H9 (cell line): ENCODE measurements around the gene VILL. TPM values are rescaled to one million over a fixed set of nuclear protein-coding genes. Genes with fewer than 3 reads are reported as not detected.
A peak's percentile ranks its signal among the peaks of the same experiment; 100 is the strongest.

Source experiments
- DNase-seq: peaks from one replicate; pipeline ENCODE4 v3.0.0-alpha.2; 2017
- H2AFZ ChIP-seq: one replicate; pipeline ENCODE4 v1.6.1; 2013; ENCODE audit warnings: mild to moderate bottlenecking, low read length, control low read depth, moderate library complexity
- H2AK5ac ChIP-seq: 2 replicates; pipeline ENCODE4 v1.6.1; 2013; ENCODE audit warnings: low read length, control low read depth, mixed read lengths; ENCODE audit not compliant: insufficient read length
- H2BK120ac ChIP-seq: one replicate; pipeline ENCODE4 v1.6.1; 2013; ENCODE audit warnings: low read depth, mild to moderate bottlenecking, low read length, control low read depth, inconsistent platforms; ENCODE audit not compliant: poor library complexity, severe bottlenecking
- H2BK12ac ChIP-seq: 2 replicates; pipeline ENCODE4 v1.6.1; 2013; ENCODE audit warnings: low read length, control low read depth, mixed read lengths, low read depth; ENCODE audit not compliant: insufficient read length
- H2BK15ac ChIP-seq: 2 replicates; pipeline ENCODE4 v1.6.1; 2013; ENCODE audit warnings: low read depth, low read length, control low read depth
- H2BK20ac ChIP-seq: one replicate; pipeline ENCODE4 v1.6.1; 2013; ENCODE audit warnings: low read depth, mild to moderate bottlenecking, low read length, control low read depth, inconsistent platforms; ENCODE audit not compliant: poor library complexity, severe bottlenecking
- H2BK5ac ChIP-seq: 2 replicates; pipeline ENCODE4 v1.6.1; 2013; ENCODE audit warnings: low read length, control low read depth, mixed read lengths; ENCODE audit not compliant: insufficient read length
- H3K14ac ChIP-seq: 2 replicates; pipeline ENCODE4 v1.6.1; 2013; ENCODE audit warnings: low read length, control low read depth; ENCODE audit not compliant: insufficient read depth
- H3K18ac ChIP-seq: 2 replicates; pipeline ENCODE4 v1.6.1; 2013; ENCODE audit warnings: low read depth, mild to moderate bottlenecking, mixed read lengths, low read length, control low read depth; ENCODE audit not compliant: insufficient read length
- H3K23ac ChIP-seq: 2 replicates; pipeline ENCODE4 v1.6.1; 2013; ENCODE audit warnings: low read length, control low read depth, mixed read lengths, low read depth; ENCODE audit not compliant: insufficient read length
- H3K23me2 ChIP-seq: 2 replicates; pipeline ENCODE4 v1.6.1; 2013; ENCODE audit warnings: low read depth, mild to moderate bottlenecking, mixed read lengths, low read length, control low read depth; ENCODE audit not compliant: insufficient read length, poor library complexity, severe bottlenecking
- H3K27ac ChIP-seq: 2 replicates; pipeline ENCODE4 v1.5.1; 2013; ENCODE audit warnings: low read length, control low read depth, mixed read lengths, low read depth; ENCODE audit not compliant: insufficient read length
- H3K27me3 ChIP-seq: 2 replicates; pipeline ENCODE4 v1.6.1; 2013; ENCODE audit warnings: low read length, control low read depth, inconsistent platforms; ENCODE audit not compliant: insufficient read depth
- H3K4ac ChIP-seq: 2 replicates; pipeline ENCODE4 v1.6.1; 2013; ENCODE audit warnings: low read depth, mild to moderate bottlenecking, control low read depth, inconsistent platforms, low read length, moderate library complexity
- H3K4me1 ChIP-seq: 2 replicates; pipeline ENCODE4 v1.6.1; 2013; ENCODE audit warnings: low read length, control low read depth, inconsistent platforms; ENCODE audit not compliant: insufficient read depth
- H3K4me2 ChIP-seq: 2 replicates; pipeline ENCODE4 v1.6.1; 2013; ENCODE audit warnings: low read length, control low read depth, mixed read lengths; ENCODE audit not compliant: insufficient read length, insufficient read depth
- H3K56ac ChIP-seq: 2 replicates; pipeline ENCODE4 v1.6.1; 2013; ENCODE audit warnings: low read depth, mild to moderate bottlenecking, mixed read lengths, low read length, control low read depth; ENCODE audit not compliant: insufficient read length
- H3K79me1 ChIP-seq: 2 replicates; pipeline ENCODE4 v1.6.1; 2013; ENCODE audit warnings: low read depth, mild to moderate bottlenecking, moderate library complexity, low read length, control low read depth, inconsistent platforms; ENCODE audit not compliant: insufficient read depth, poor library complexity, severe bottlenecking
- H3K79me2 ChIP-seq: 2 replicates; pipeline ENCODE4 v1.6.1; 2013; ENCODE audit warnings: low read length, control low read depth, inconsistent platforms; ENCODE audit not compliant: insufficient read depth
- H3K9ac ChIP-seq: 2 replicates; pipeline ENCODE4 v1.6.1; 2013; ENCODE audit warnings: low read length, control low read depth, mixed read lengths; ENCODE audit not compliant: insufficient read length; ENCODE audit errors: extremely low read depth
- H3K9me3 ChIP-seq: one replicate; pipeline ENCODE4 v1.6.1; 2013; ENCODE audit warnings: low read depth, low read length, inconsistent platforms; ENCODE audit not compliant: control insufficient read depth
- H3T11ph ChIP-seq: one replicate; pipeline ENCODE4 v1.6.1; 2013; ENCODE audit warnings: mild to moderate bottlenecking, low read length, control low read depth, inconsistent platforms
- H4K20me1 ChIP-seq: one replicate; pipeline ENCODE4 v1.6.1; 2013; ENCODE audit not compliant: control insufficient read depth, insufficient read length, insufficient read depth
- H4K5ac ChIP-seq: 2 replicates; pipeline ENCODE4 v1.6.1; 2013; ENCODE audit warnings: low read depth, mild to moderate bottlenecking, mixed read lengths, low read length, control low read depth; ENCODE audit not compliant: insufficient read length
- H4K8ac ChIP-seq: replicated peaks from 2 replicates; pipeline ENCODE4 v1.6.1; 2013; ENCODE audit warnings: low read length, control low read depth, mixed read lengths, low read depth; ENCODE audit not compliant: insufficient read length
- H4K91ac ChIP-seq: 2 replicates; pipeline ENCODE4 v1.6.1; 2013; ENCODE audit warnings: low read depth, mild to moderate bottlenecking, moderate library complexity, mixed read lengths, low read length, control low read depth; ENCODE audit not compliant: insufficient read length
- H3K27ac Mint-ChIP-seq, 3 experiments: 2 replicates in 2 of 3; 3 replicates in 1 of 3; pipeline ENCODE4 v1.8.0; 2020 to 2021; ENCODE audit warnings: mixed read lengths in 3 of 3, mild to moderate bottlenecking in 1 of 3, moderate library complexity in 1 of 3
- H3K27me3 Mint-ChIP-seq: 2 replicates; pipeline ENCODE4 v1.8.0; 2021; ENCODE audit warnings: low read depth, mild to moderate bottlenecking, moderate library complexity, mixed read lengths
- H3K36me3 Mint-ChIP-seq, 3 experiments: 2 replicates in 2 of 3; 3 replicates in 1 of 3; pipeline ENCODE4 v1.8.0; 2020 to 2021; ENCODE audit warnings: low read depth in 3 of 3, mixed read lengths in 3 of 3; ENCODE audit not compliant: insufficient read depth in 1 of 3
- H3K4me1 Mint-ChIP-seq, 2 experiments: 2 replicates each; pipeline ENCODE4 v1.8.0; 2020; ENCODE audit warnings: mixed read lengths in 2 of 2
- H3K4me3 Mint-ChIP-seq, 2 experiments: 2 replicates in 1 of 2; 3 replicates in 1 of 2; pipeline ENCODE4 v1.8.0; 2020 to 2021; ENCODE audit warnings: mild to moderate bottlenecking in 2 of 2, mixed read lengths in 2 of 2, moderate library complexity in 1 of 2
- H3K9me3 Mint-ChIP-seq, 2 experiments: 2 replicates in 1 of 2; 3 replicates in 1 of 2; pipeline ENCODE4 v1.8.0; 2020; ENCODE audit warnings: mild to moderate bottlenecking in 2 of 2, mixed read lengths in 2 of 2, moderate library complexity in 1 of 2
- CTCF ChIP-seq: fragments of 200-600 bp; sonication (generic); conservative IDR thresholded peaks from 3 replicates; pipeline ENCODE4 v1.8.0; 2021; ENCODE audit warnings: antibody characterized with exemption, mild to moderate bottlenecking
- WGBS: extraction: QIAGEN DNeasy Blood & Tissue Kit; methylation state at CpG from one replicate; pipeline ENCODE4 v1.1.7; 2013; ENCODE audit warnings: missing lambda C conversion rate, low lambda C conversion rate, mixed read lengths; ENCODE audit not compliant: insufficient read length; ENCODE audit errors: extremely low coverage; 5-methylcytosine and 5-hydroxymethylcytosine counted together
- total RNA-seq: library from RNA; stranded (reverse); gene quantifications from 2 replicates; pipeline ENCODE4 v1.2.1, GENCODE V29; 2021

Gene VILL
- total RNA-seq, 1 experiment from 2014 or later, result 3.2 TPM

GRCh38 chr3:37943631-37944314, 46.8 kb upstream of the VILL start:
- no peak overlapping the region for H2BK12ac ChIP-seq
- no peak for TF ChIP-seq CTCF
- H3K36me3 Mint-ChIP-seq, result peaks cover 0 to 5% (median 3%) of the 10 kb centered on the region in 3 experiments; a peak in 2 of 7 replicates
- no peak overlapping the region for H4K91ac ChIP-seq
- H3K27ac Mint-ChIP-seq, result peak overlapping the region in 1 of 3 experiments; percentile 60; a peak in 1 of 7 replicates
- no peak overlapping the region for H2AK5ac ChIP-seq
- H3K9me3 ChIP-seq, result no peaks in the 10 kb centered on the region
- H3K27ac ChIP-seq, result no peak overlapping the region
- H3K56ac ChIP-seq, result no peak overlapping the region
- H3K4me3 Mint-ChIP-seq, result no peak overlapping the region
- no peak overlapping the region for H3K23ac ChIP-seq
- H2BK20ac ChIP-seq, result no peak overlapping the region
- DNase-seq, result no peak
- H3K18ac ChIP-seq, result no peak overlapping the region
- H2BK15ac ChIP-seq, result no peak overlapping the region; the same call in 1 of the 2 replicates
- H4K5ac ChIP-seq, result no peak overlapping the region
- no peak overlapping the region for H3K14ac ChIP-seq
- peaks cover 20 to 22% of the 10 kb centered on the region in 2 experiments for H3K4me1 Mint-ChIP-seq
- H4K20me1 ChIP-seq, result no peaks in the 10 kb centered on the region
- H3K4me2 ChIP-seq, result no peak overlapping the region
- no peaks in the 10 kb centered on the region for H3K79me1 ChIP-seq
- H3T11ph ChIP-seq, result no peak overlapping the region
- peaks cover 3% of the 10 kb centered on the region; the same call in 1 of the 2 replicates for H3K4me1 ChIP-seq
- H2BK120ac ChIP-seq, result no peak overlapping the region
- WGBS, result no CpG with 5 or more reads among the region's 8 CpGs
- no peak overlapping the region for H4K8ac ChIP-seq
- no peak overlapping the region for H2AFZ ChIP-seq
- no peaks in the 10 kb centered on the region for H3K9me3 Mint-ChIP-seq
- no peak overlapping the region for H3K9ac ChIP-seq
- H2BK5ac ChIP-seq, result no peak overlapping the region
- no peak overlapping the region for H3K4ac ChIP-seq
- no peaks in the 10 kb centered on the region for H3K23me2 ChIP-seq
- no peaks in the 10 kb centered on the region for H3K27me3 Mint-ChIP-seq
- no peaks in the 10 kb centered on the region for H3K79me2 ChIP-seq
- H3K27me3 ChIP-seq, result no peaks in the 10 kb centered on the region
